A549 (cell line): ENCODE data around the gene PAK4. TPM values are rescaled to one million over a fixed set of nuclear protein-coding genes. Genes with fewer than 3 reads are reported as not detected.

Source experiments
- ATAC-seq, 2 experiments: fragments of 200-7000 bp in 1 of 2; fragments of >200 bp in 1 of 2; cut with Nextera tagmentation in 1 of 2; cut with Tn5 transposase in 1 of 2; 3 replicates each; pipeline versions ENCODE4 v1.8.0 to v1.9.1; 2018 to 2020; ENCODE audit warnings: mild to moderate bottlenecking in 1 of 2, moderate library complexity in 1 of 2
- CTCF ChIA-PET: fragments of 300-600 bp; sonication (Branson Sonifier 250); formaldehyde crosslinking; extraction: SDS; loops from one replicate; lab custom pipeline; 2021; ENCODE audit warnings: antibody characterized with exemption, inconsistent platforms; lab: Yijun Ruan, JAX
- POLR2A ChIA-PET: fragments of 350-600 bp; formaldehyde crosslinking; extraction: SDS; loops from one replicate; lab custom pipeline; 2021; ENCODE audit warnings: antibody characterized with exemption, inconsistent platforms; lab: Yijun Ruan, JAX
- DNase-seq, 2 experiments: peaks; one replicate each; pipeline versions ENCODE4 v3.0.0 to v3.0.0-alpha.2; 2011 to 2016; ENCODE audit warnings: low read depth in 1 of 2, low spot score in 1 of 2
- FAIRE-seq: peaks from 2 replicates; lab custom pipeline; 2011; peaks lifted over from hg19 to GRCh38; lab: Jason Lieb, UNC
- H3K27ac ChIP-seq, 2 experiments: fragments of >200 bp; sonication (Bioruptor Twin); formaldehyde crosslinking; 3 replicates each; pipeline ENCODE4 v1.5.1; 2016 to 2017
- H3K4me1 ChIP-seq: fragments of >200 bp; sonication (Bioruptor Twin); formaldehyde crosslinking; 3 replicates; pipeline ENCODE4 v1.6.1; 2016
- H3K4me2 ChIP-seq: fragments of >200 bp; sonication (Bioruptor Twin); formaldehyde crosslinking; 3 replicates; pipeline ENCODE4 v1.6.1; 2016
- H3K4me3 ChIP-seq: fragments of >200 bp; sonication (Bioruptor Twin); formaldehyde crosslinking; 3 replicates; pipeline ENCODE4 v1.5.1; 2016
- H3K9me3 ChIP-seq: fragments of >200 bp; sonication (Bioruptor Twin); formaldehyde crosslinking; 3 replicates; pipeline ENCODE4 v1.6.1; 2016
- BCL3 ChIP-seq: fragments of >200 bp; sonication (Bioruptor Twin); formaldehyde crosslinking; IDR thresholded peaks from 3 replicates; pipeline ENCODE4 v1.6.1; 2016
- BHLHE40 ChIP-seq: IDR thresholded peaks from 2 replicates; pipeline ENCODE4 v1.6.1; 2012; ENCODE audit warnings: low read depth, low read length, inconsistent platforms
- CHD2 ChIP-seq: fragments of 150-350 bp; IDR thresholded peaks from 2 replicates; pipeline ENCODE4 v1.6.1; 2014; ENCODE audit warnings: low read length; ENCODE audit not compliant: partially characterized antibody
- E2F6 ChIP-seq: IDR thresholded peaks from 2 replicates; pipeline ENCODE4 v1.6.1; 2012; ENCODE audit warnings: low read depth, borderline replicate concordance
- ELK1 ChIP-seq: fragments of 150-350 bp; IDR thresholded peaks from 2 replicates; pipeline ENCODE4 v1.6.1; 2014; ENCODE audit warnings: low read depth, mild to moderate bottlenecking, low read length
- ESRRA ChIP-seq: fragments of 150-350 bp; IDR thresholded peaks from 2 replicates; pipeline ENCODE4 v1.6.1; 2014; ENCODE audit warnings: mild to moderate bottlenecking, low read length, borderline replicate concordance
- FOSB ChIP-seq: fragments of 250-450 bp; sonication (Bioruptor Pico); IDR thresholded peaks from 2 replicates; pipeline ENCODE4 v1.5.0; 2020; ENCODE audit warnings: mild to moderate bottlenecking, moderate library complexity
- FOXS1 ChIP-seq: fragments of 250-450 bp; sonication (Bioruptor Pico); IDR thresholded peaks from 2 replicates; pipeline ENCODE4 v1.5.0; 2020; ENCODE audit warnings: mild to moderate bottlenecking, moderate library complexity
- JUN ChIP-seq, 2 experiments: fragments of >200 bp; sonication (Bioruptor Twin); formaldehyde crosslinking; IDR thresholded peaks; 2 replicates in 1 of 2; 3 replicates in 1 of 2; pipeline ENCODE4 v1.6.1; 2016 to 2017
- JUNB ChIP-seq: fragments of >200 bp; sonication (Bioruptor Twin); formaldehyde crosslinking; IDR thresholded peaks from 2 replicates; pipeline ENCODE4 v1.6.1; 2016
- NFE2L2 ChIP-seq: fragments of 150-350 bp; conservative IDR thresholded peaks from 2 replicates; pipeline ENCODE4 v1.6.1; 2014; ENCODE audit warnings: low read length
- REST ChIP-seq: fragments of 200-600 bp; sonication (generic); IDR thresholded peaks from 2 replicates; pipeline ENCODE4 v1.6.1; 2016; ENCODE audit warnings: antibody characterized with exemption, mild to moderate bottlenecking, moderate library complexity
- RFX5 ChIP-seq: fragments of 450-650 bp; IDR thresholded peaks from 2 replicates; pipeline ENCODE4 v1.7.1; 2014; ENCODE audit warnings: antibody characterized with exemption, mild to moderate bottlenecking, moderate library complexity
- SREBF2 ChIP-seq: fragments of 450-650 bp; IDR thresholded peaks from 2 replicates; pipeline ENCODE4 v1.6.1; 2014; ENCODE audit warnings: mild to moderate bottlenecking, moderate library complexity
- USF2 ChIP-seq: fragments of 450-650 bp; IDR thresholded peaks from 2 replicates; pipeline ENCODE4 v1.6.1; 2014; ENCODE audit warnings: antibody characterized with exemption
- ZC3H11A ChIP-seq: fragments of 450-650 bp; IDR thresholded peaks from 2 replicates; pipeline ENCODE4 v1.6.1; 2014; ENCODE audit warnings: antibody characterized with exemption, mild to moderate bottlenecking
- ZNF302 ChIP-seq: fragments of 250-450 bp; sonication (Bioruptor Pico); IDR thresholded peaks from 2 replicates; pipeline ENCODE4 v1.9.0; 2021; ENCODE audit warnings: inconsistent platforms, mild to moderate bottlenecking, moderate library complexity
- WGBS: methylation state at CpG from one replicate; pipeline ENCODE4 v1.1.6; 2017; ENCODE audit errors: missing lambda C conversion rate; 5-methylcytosine and 5-hydroxymethylcytosine counted together
- polyA plus RNA-seq, 4 experiments: library from polyadenylated mRNA; depleted of rRNA in 3 of 4; stranded (reverse); fragments of >200 nt; fragmentation: RNase III in 1 of 4; extraction: RNeasy Plus Mini Kit Qiagen cat#74134 plus additional on column Dnase treatment in 1 of 4; gene quantifications; 2 replicates in 3 of 4; 3 replicates in 1 of 4; pipeline ENCODE4 v1.2.3, GENCODE V29; 2011 to 2017
- TF ChIP-seq, protein P1 (sequence below): fragments of 250-450 bp; sonication (Bioruptor Pico); IDR thresholded peaks from 2 replicates; pipeline ENCODE4 v1.5.0; 2021; ENCODE audit warnings: mild to moderate bottlenecking, moderate library complexity, borderline replicate concordance

The PAK4 gene
- polyA plus RNA-seq, 2 of the 4 experiments (the other 2 are of a cell fraction), result 42.9 to 84.2 TPM

- Histone ChIP-seq H3K4me3 (no peak overlapping the region), H3K4me2 (no peak overlapping the region; the same call in 2 of the 3 replicates), H3K9me3 (no peaks in the 10 kb centered on the region), H3K4me1 (peaks cover 33% of the 10 kb centered on the region), H3K27ac (peak overlapping the region; percentile 89 to 90)
- no peak for DNase-seq
- no peak for ATAC-seq
- ChIA-PET POLR2A (interaction anchor here (2.4 kb wide), 1 partner anchor 137 kb away, joined by 11 read pairs; the partner anchor contains the start of gene FBXO17), CTCF (interaction anchor here (1.1 to 14.9 kb wide), 9 partner anchors 11 to 214 kb away, joined by 3 to 429 read pairs (median 116); partner anchors contain the start of genes ACP7 and PAK4)
- FAIRE-seq, result no peak
- TF ChIP-seq REST (no peak), SREBF2 (no peak), NFE2L2 (no peak), ZC3H11A (no peak), ELK1 (no peak), BHLHE40 (no peak), USF2 (no peak), RFX5 (no peak), ZNF302 (CRISPR knock-in tag) (no peak), ESRRA (no peak), CHD2 (no peak), E2F6 (no peak), JUN (IDR thresholded peaks at IDR 0.05) (no peak), BCL3 (no peak), FOSB (CRISPR knock-in tag) (no peak), JUNB (no peak), FOXS1 (no peak)
- TF ChIP-seq, protein P1, sequence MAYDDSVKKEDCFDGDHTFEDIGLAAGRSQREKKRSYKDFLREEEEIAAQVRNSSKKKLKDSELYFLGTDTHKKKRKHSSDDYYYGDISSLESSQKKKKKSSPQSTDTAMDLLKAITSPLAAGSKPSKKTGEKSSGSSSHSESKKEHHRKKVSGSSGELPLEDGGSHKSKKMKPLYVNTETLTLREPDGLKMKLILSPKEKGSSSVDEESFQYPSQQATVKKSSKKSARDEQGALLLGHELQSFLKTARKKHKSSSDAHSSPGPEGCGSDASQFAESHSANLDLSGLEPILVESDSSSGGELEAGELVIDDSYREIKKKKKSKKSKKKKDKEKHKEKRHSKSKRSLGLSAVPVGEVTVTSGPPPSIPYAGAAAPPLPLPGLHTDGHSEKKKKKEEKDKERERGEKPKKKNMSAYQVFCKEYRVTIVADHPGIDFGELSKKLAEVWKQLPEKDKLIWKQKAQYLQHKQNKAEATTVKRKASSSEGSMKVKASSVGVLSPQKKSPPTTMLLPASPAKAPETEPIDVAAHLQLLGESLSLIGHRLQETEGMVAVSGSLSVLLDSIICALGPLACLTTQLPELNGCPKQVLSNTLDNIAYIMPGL (CRISPR knock-in tag), result no peak
- 83% methylated on average over 10 of the region's 10 CpGs for WGBS
Measured at GRCh38 chr19:39113199-39113598, 12.4 kb upstream of the PAK4 start.
